Measurements from ENCODE around the gene PTGIS. TPM values are rescaled to one million over a fixed set of nuclear protein-coding genes. Genes with fewer than 3 reads are reported as not detected.

PTGIS gene
- total RNA-seq, 3 donors from 2014 or later, result 1.6 to 2.4 (median 2.1) TPM

DNA sequence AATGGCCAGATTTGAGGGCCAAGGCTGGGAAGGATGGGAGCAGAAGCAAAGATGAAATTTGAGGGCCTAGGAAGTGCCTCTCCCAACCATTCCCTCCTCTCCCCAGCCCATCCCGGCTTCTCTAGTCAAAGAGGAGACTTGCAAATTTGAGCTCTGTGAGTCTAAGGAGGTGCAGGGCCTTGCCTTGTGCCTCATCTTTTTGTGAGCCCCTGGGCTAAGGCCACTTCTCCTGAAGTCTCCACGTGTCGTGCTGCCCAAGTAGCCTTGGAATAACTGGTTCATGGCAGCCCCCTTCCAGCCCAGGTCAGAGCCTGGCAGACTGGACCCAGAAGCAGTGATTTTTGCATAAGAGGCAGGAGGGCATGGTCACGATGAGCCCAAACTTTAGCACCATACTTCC is 6.7 kb downstream of the PTGIS start:
- peaks cover 40% of the 10 kb centered on the region for H3K27me3 Mint-ChIP-seq (ENCODE audit: low read depth)
- DNase-seq (no peak), ATAC-seq (no peak)
- no peaks in the 10 kb centered on the region for H3K36me3 Mint-ChIP-seq (ENCODE audit: insufficient read depth)
- H3K4me3 Mint-ChIP-seq, result no peak overlapping the region
- H3K4me1 Mint-ChIP-seq (ENCODE audit: low read depth), result no peaks in the 10 kb centered on the region
- H3K9me3 Mint-ChIP-seq, result no peaks in the 10 kb centered on the region

DNA sequence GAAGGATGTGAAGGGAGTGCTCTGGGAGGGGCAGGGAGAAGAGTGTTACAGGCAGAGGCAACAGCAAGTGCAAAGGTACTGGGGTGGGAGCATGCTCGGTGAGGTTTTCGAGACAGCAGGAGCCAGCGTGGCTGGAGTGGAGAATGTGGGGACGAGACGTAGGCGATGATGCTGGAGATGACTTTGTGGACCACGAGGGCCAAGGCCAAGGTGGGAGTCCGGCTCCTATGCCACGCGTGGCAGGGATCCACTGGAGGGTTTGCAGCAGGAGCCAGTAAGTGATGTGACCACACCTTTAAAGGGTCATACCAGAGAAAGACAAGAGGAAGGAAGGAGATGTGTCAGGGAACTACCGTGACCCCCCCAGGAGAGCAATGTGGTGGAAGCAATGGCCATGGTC is 7.3 kb downstream of the PTGIS start:
- peaks cover 37% of the 10 kb centered on the region for H3K27me3 Mint-ChIP-seq (ENCODE audit: low read depth)
- H3K4me3 Mint-ChIP-seq, result no peak overlapping the region

DNA sequence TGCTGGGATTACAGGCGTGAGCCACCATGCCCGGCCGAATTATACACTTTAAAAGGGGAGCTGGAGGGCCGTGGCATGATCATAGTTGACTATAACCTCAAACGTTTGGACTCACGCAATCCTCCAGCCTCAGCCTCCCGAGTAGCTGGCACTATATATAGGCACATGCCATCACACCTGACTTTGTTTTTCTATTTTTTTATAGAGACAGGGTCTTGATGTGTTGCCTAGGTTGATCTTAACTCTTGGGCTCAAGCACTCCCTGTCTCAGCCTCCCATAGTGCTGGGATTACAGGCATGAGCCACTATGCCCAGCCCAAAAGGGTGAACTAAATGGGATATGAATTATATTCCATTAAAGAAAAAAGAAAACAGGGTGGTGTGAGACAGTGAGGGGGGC is 7.8 kb downstream of the PTGIS start:
- Mint-ChIP-seq H3K4me3 (no peak overlapping the region), H3K36me3 (ENCODE audit: insufficient read depth) (no peaks in the 10 kb centered on the region), H3K4me1 (ENCODE audit: low read depth) (no peaks in the 10 kb centered on the region), H3K9me3 (peaks cover 4% of the 10 kb centered on the region), H3K27me3 (ENCODE audit: low read depth) (peaks cover 36% of the 10 kb centered on the region)
- DNase-seq, result no peak
- ATAC-seq, result no peak

More for the DNA sequence above, 7.3 kb downstream of the PTGIS start:
- Mint-ChIP-seq H3K4me1 (ENCODE audit: low read depth) (no peaks in the 10 kb centered on the region), H3K36me3 (ENCODE audit: insufficient read depth) (no peaks in the 10 kb centered on the region), H3K9me3 (peaks cover 2% of the 10 kb centered on the region)
- ATAC-seq (no peak), DNase-seq (no peak)

DNA sequence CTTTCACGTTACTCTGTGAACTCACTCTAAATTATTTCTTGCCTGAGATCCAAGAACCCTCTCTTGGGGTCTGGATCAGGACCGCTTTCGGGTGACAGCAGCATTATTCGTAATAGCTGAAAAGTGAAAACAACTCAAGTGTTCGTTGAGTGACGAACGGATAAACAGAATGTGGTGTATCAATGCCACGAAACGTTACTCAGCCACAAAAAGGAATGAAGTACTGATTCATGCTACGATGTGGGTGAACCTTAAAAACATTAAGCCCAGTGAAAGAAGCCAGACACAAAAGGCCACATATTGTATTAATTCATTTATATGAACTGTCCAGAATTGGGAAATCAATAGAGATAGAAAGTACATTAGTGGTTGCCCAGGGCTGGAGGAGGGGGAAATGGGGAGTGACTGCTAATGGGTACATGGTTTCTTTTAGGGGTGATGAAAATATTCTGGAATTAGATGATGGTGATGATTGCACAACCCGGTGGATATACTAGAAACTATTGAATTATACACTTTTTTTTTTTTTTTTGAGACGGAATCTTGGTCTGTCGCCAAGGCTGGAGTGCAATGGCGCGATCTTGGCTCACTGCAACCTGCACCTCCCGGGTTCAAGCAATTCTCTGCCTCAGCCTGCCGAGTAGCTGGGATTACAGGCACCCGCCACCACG is 8.4 kb downstream of the PTGIS start:
- Mint-ChIP-seq H3K36me3 (ENCODE audit: insufficient read depth) (no peaks in the 10 kb centered on the region), H3K9me3 (peaks cover 4% of the 10 kb centered on the region), H3K4me3 (no peak overlapping the region), H3K4me1 (ENCODE audit: low read depth) (no peaks in the 10 kb centered on the region), H3K27me3 (ENCODE audit: low read depth) (peaks cover 35% of the 10 kb centered on the region)
- DNase-seq (no peak), ATAC-seq (no peak)

DNA sequence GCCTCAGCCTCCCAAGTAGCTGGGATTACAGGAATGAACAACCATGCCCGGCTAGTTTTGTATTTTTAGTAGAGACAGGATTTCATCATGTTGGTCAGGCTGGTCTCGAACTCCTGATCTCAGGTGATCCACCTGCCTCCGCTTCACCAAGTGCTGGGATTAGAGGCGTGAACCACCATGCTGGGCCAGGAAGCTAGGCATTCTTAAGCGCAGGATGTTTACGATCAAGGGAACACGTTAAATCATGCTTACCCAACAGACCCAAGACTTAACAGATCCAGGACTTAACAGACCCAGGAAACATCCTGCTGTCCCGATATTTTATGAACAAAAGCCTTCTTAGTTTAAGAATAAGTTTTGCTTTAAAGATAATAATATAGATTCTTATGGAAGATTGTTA is 9.1 kb downstream of the PTGIS start:
- H3K27me3 Mint-ChIP-seq (ENCODE audit: low read depth), result peaks cover 38% of the 10 kb centered on the region
- H3K9me3 Mint-ChIP-seq, result peaks cover 4% of the 10 kb centered on the region
- ATAC-seq (no peak), DNase-seq (no peak)
- H3K4me1 Mint-ChIP-seq (ENCODE audit: low read depth), result no peaks in the 10 kb centered on the region
- H3K4me3 Mint-ChIP-seq, result no peak overlapping the region
- H3K36me3 Mint-ChIP-seq (ENCODE audit: insufficient read depth), result no peaks in the 10 kb centered on the region

- Mint-ChIP-seq H3K4me1 (ENCODE audit: low read depth) (no peaks in the 10 kb centered on the region), H3K4me3 (no peak overlapping the region), H3K36me3 (ENCODE audit: insufficient read depth) (no peaks in the 10 kb centered on the region), H3K9me3 (peaks cover 4% of the 10 kb centered on the region), H3K27me3 (ENCODE audit: low read depth) (peaks cover 34% of the 10 kb centered on the region)
- DNase-seq (no peak), ATAC-seq (no peak)
Observed at GRCh38 chr20:49557449-49557848, 10.5 kb downstream of the PTGIS start.

DNA sequence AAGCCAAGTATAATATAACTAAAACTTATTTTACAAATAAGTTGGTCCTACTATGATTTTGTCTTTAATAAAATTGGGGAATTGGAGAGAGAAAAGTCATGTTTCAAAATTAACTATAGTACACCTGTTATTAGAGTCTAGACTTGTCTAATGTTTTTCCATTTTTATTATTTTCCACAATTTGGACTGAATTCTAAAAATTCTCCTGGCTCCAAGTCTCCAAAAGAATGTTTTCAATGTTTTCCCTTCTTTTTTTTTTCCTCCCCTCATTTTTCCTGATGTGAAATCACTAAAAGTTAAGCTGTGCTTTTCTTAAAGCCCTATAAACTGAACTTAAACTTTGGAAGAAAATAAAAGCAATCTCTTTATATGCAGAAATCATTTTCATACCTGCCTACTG is 11.3 kb downstream of the PTGIS start:
- peaks cover 4% of the 10 kb centered on the region for H3K9me3 Mint-ChIP-seq
- no peak overlapping the region for H3K4me3 Mint-ChIP-seq
- H3K4me1 Mint-ChIP-seq (ENCODE audit: low read depth), result no peaks in the 10 kb centered on the region
- ATAC-seq, result no peak
- H3K36me3 Mint-ChIP-seq (ENCODE audit: insufficient read depth), result no peaks in the 10 kb centered on the region
- peaks cover 34% of the 10 kb centered on the region for H3K27me3 Mint-ChIP-seq (ENCODE audit: low read depth)
- DNase-seq, result no peak

DNA sequence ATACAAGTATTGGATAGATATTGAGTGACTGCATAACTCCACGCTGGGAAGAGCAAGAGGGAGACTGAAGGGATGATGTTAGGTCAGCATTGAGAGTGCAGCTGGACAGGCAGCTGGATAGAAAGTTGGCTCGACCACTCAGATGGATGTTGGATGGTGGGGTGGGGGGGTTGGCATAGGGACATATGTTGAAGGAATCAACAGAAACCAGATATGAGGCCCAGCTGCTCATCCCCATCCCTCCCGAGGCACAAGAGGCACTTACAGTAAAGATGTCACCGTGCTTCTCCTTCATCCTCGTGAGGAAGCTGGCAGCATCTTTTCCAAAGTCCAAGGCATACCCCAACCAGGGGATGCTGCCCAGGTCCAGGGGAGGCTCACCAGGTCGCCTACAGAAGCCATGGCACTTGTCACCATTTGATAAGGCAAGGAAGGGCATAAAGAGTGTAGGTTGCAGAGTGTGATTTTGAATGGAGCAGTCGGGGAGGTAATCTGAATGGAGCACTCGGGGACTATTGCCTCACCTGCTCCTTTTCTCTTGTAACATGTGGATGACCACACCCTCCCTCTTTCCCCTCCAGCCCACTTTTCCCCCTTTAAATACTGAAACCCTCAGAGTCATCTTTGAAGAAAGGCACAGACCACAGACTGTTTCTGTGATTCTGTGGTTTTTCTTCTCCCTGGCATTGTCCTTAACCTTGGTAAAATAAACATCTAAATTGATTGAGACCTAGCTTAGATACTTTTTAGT is 18.0 kb downstream of the PTGIS start:
- H3K4me3 Mint-ChIP-seq, result no peak overlapping the region
- H3K27me3 Mint-ChIP-seq (ENCODE audit: low read depth), result peaks cover 7% of the 10 kb centered on the region
- peaks cover 7% of the 10 kb centered on the region for H3K9me3 Mint-ChIP-seq
- H3K4me1 Mint-ChIP-seq (ENCODE audit: low read depth), result peaks cover 2% of the 10 kb centered on the region
- peaks cover 3% of the 10 kb centered on the region for H3K36me3 Mint-ChIP-seq (ENCODE audit: insufficient read depth)
- DNase-seq (no peak), ATAC-seq (no peak)

GRCh38 chr20:49548371-49548947 is 19.5 kb downstream of the PTGIS start:
- Mint-ChIP-seq H3K9me3 (peaks cover 7% of the 10 kb centered on the region), H3K36me3 (ENCODE audit: insufficient read depth) (peaks cover 3% of the 10 kb centered on the region), H3K4me1 (ENCODE audit: low read depth) (peaks cover 2% of the 10 kb centered on the region), H3K27me3 (ENCODE audit: low read depth) (peaks cover 3% of the 10 kb centered on the region), H3K4me3 (no peak overlapping the region)
- ATAC-seq (no peak), DNase-seq (no peak)

- H3K4me3 Mint-ChIP-seq, result no peak overlapping the region
- peaks cover 3% of the 10 kb centered on the region for H3K36me3 Mint-ChIP-seq (ENCODE audit: insufficient read depth)
- H3K27me3 Mint-ChIP-seq (ENCODE audit: low read depth), result peaks cover 3% of the 10 kb centered on the region
- H3K4me1 Mint-ChIP-seq (ENCODE audit: low read depth), result peaks cover 8% of the 10 kb centered on the region
- H3K9me3 Mint-ChIP-seq, result peaks cover 7% of the 10 kb centered on the region
- DNase-seq, result no peak
- ATAC-seq, result no peak
Observed at GRCh38 chr20:49545572-49545971, 22.4 kb downstream of the PTGIS start.

- ATAC-seq (no peak), DNase-seq (no peak)
- H3K36me3 Mint-ChIP-seq (ENCODE audit: insufficient read depth), result peaks cover 3% of the 10 kb centered on the region
- H3K4me3 Mint-ChIP-seq, result no peak overlapping the region
- peaks cover 3% of the 10 kb centered on the region for H3K27me3 Mint-ChIP-seq (ENCODE audit: low read depth)
- peaks cover 7% of the 10 kb centered on the region for H3K9me3 Mint-ChIP-seq
- H3K4me1 Mint-ChIP-seq (ENCODE audit: low read depth), result peaks cover 6% of the 10 kb centered on the region
Observed at GRCh38 chr20:49544535-49544934, 23.4 kb downstream of the PTGIS start.

GRCh38 chr20:49543858-49544437 is 24.0 kb downstream of the PTGIS start:
- DNase-seq, result no peak
- H3K9me3 Mint-ChIP-seq, result peaks cover 7% of the 10 kb centered on the region
- ATAC-seq, result no peak
- H3K27me3 Mint-ChIP-seq (ENCODE audit: low read depth), result peaks cover 5% of the 10 kb centered on the region
- H3K4me3 Mint-ChIP-seq, result no peak overlapping the region
- H3K4me1 Mint-ChIP-seq (ENCODE audit: low read depth), result peaks cover 6% of the 10 kb centered on the region
- peaks cover 3% of the 10 kb centered on the region for H3K36me3 Mint-ChIP-seq (ENCODE audit: insufficient read depth)

GRCh38 chr20:49543071-49543857 is 24.7 kb downstream of the PTGIS start:
- ATAC-seq, result no peak

GRCh38 chr20:49542514-49542991 is 25.4 kb downstream of the PTGIS start:
- Mint-ChIP-seq H3K36me3 (ENCODE audit: insufficient read depth) (peaks cover 3% of the 10 kb centered on the region), H3K27me3 (ENCODE audit: low read depth) (peaks cover 7% of the 10 kb centered on the region), H3K4me3 (no peak overlapping the region), H3K9me3 (peaks cover 7% of the 10 kb centered on the region), H3K4me1 (ENCODE audit: low read depth) (peaks cover 6% of the 10 kb centered on the region)
- ATAC-seq, result no peak
- DNase-seq, result no peak

More at GRCh38 chr20:49543071-49543857, 24.7 kb downstream of the PTGIS start:
- H3K9me3 Mint-ChIP-seq, result peaks cover 7% of the 10 kb centered on the region
- DNase-seq, result no peak
- H3K36me3 Mint-ChIP-seq (ENCODE audit: insufficient read depth), result peaks cover 3% of the 10 kb centered on the region
- peaks cover 6% of the 10 kb centered on the region for H3K4me1 Mint-ChIP-seq (ENCODE audit: low read depth)
- peaks cover 5% of the 10 kb centered on the region for H3K27me3 Mint-ChIP-seq (ENCODE audit: low read depth)
- no peak overlapping the region for H3K4me3 Mint-ChIP-seq

Data from activated T-cell treated with anti-CD3 and anti-CD28 coated beads, Interleukin-2, amount 50 U/mL, for 4 hours (primary cell).